ENCODE measurements around the gene SLC24A4. TPM values are rescaled to one million over a fixed set of nuclear protein-coding genes. Genes with fewer than 3 reads are reported as not detected.

SLC24A4 gene
- total and polyA plus RNA-seq, 4 donors = 0.47 to 2.4 (median 1.0) TPM

GRCh38 chr14:92496191-92496857, 173.4 kb downstream of the SLC24A4 start:
- DNase-seq (no peak), ATAC-seq (ENCODE audit: insufficient read depth, low FRiP score) (no peak)
- Histone ChIP-seq H3K27me3 (ENCODE audit: control insufficient read depth in 3 of 3, insufficient read depth in 3 of 3, low read length in 2 of 3) (no peaks in the 10 kb centered on the region), H3K36me3 (ENCODE audit: control insufficient read depth in 4 of 4, insufficient read depth in 4 of 4, low read length in 4 of 4) (no peaks in the 10 kb centered on the region), H3K9me3 (ENCODE audit: control insufficient read depth in 4 of 4, insufficient read depth in 3 of 4, low read length in 3 of 4) (no peaks in the 10 kb centered on the region), H3K4me1 (ENCODE audit: control insufficient read depth in 5 of 5, insufficient read depth in 5 of 5, low read length in 5 of 5) (peaks cover 0 to 7% (median 0%) of the 10 kb centered on the region in 5 donors), H3K4me3 (no peak overlapping the region), H3K27ac (ENCODE audit: low read depth in 1 of 2, low read length in 1 of 2) (no peak overlapping the region), H3K9ac (ENCODE audit: insufficient read depth in 1 of 2, low read length in 2 of 2) (no peak overlapping the region)
- WGBS, 2 donors = 64 to 73% methylated on average over 6 of the region's 6 CpGs
- no peak for TF ChIP-seq CTCF (IDR thresholded peaks at IDR 0.05; ENCODE audit: control extremely low read depth, extremely low read depth)

- ATAC-seq (ENCODE audit: insufficient read depth, low FRiP score) = no peak
- no peaks in the 10 kb centered on the region for H3K36me3 ChIP-seq (ENCODE audit: control insufficient read depth in 4 of 4, insufficient read depth in 4 of 4, low read length in 4 of 4)
- no peak for TF ChIP-seq CTCF (IDR thresholded peaks at IDR 0.05; ENCODE audit: control extremely low read depth, extremely low read depth)
These were observed 174.4 kb downstream of the SLC24A4 start for GRCh38 chr14:92497391-92497790.

GRCh38 chr14:92499234-92499633, 176.3 kb downstream of the SLC24A4 start:
- no peak for ATAC-seq (ENCODE audit: insufficient read depth, low FRiP score)
- no peaks in the 10 kb centered on the region for H3K36me3 ChIP-seq (ENCODE audit: control insufficient read depth in 4 of 4, insufficient read depth in 4 of 4, low read length in 4 of 4)
- 95 to 98% methylated on average over 3 of the region's 3 CpGs for WGBS, 2 donors
- H3K4me3 ChIP-seq = no peak overlapping the region
- DNase-seq = no peak
- no peaks in the 10 kb centered on the region for H3K27me3 ChIP-seq (ENCODE audit: control insufficient read depth in 3 of 3, insufficient read depth in 3 of 3, low read length in 2 of 3)
- TF ChIP-seq CTCF (IDR thresholded peaks at IDR 0.05; ENCODE audit: control extremely low read depth, extremely low read depth) = no peak
- H3K9me3 ChIP-seq (ENCODE audit: control insufficient read depth in 4 of 4, insufficient read depth in 3 of 4, low read length in 3 of 4) = no peaks in the 10 kb centered on the region
- no peak overlapping the region for H3K9ac ChIP-seq (ENCODE audit: insufficient read depth in 1 of 2, low read length in 2 of 2)
- H3K4me1 ChIP-seq (ENCODE audit: control insufficient read depth in 5 of 5, insufficient read depth in 5 of 5, low read length in 5 of 5) = peaks cover 0 to 2% (median 0%) of the 10 kb centered on the region in 5 donors
- no peak overlapping the region for H3K27ac ChIP-seq (ENCODE audit: low read depth in 1 of 2, low read length in 1 of 2)

More at GRCh38 chr14:92497391-92497790, 174.4 kb downstream of the SLC24A4 start:
- Histone ChIP-seq H3K27me3 (ENCODE audit: control insufficient read depth in 3 of 3, insufficient read depth in 3 of 3, low read length in 2 of 3) (no peaks in the 10 kb centered on the region), H3K4me3 (no peak overlapping the region), H3K9ac (ENCODE audit: insufficient read depth in 1 of 2, low read length in 2 of 2) (no peak overlapping the region), H3K27ac (ENCODE audit: low read depth in 1 of 2, low read length in 1 of 2) (no peak overlapping the region), H3K4me1 (ENCODE audit: control insufficient read depth in 5 of 5, insufficient read depth in 5 of 5, low read length in 5 of 5) (peaks cover 0 to under 1% (median 0%) of the 10 kb centered on the region in 5 donors), H3K9me3 (ENCODE audit: control insufficient read depth in 4 of 4, insufficient read depth in 3 of 4, low read length in 3 of 4) (no peaks in the 10 kb centered on the region)
- no peak for DNase-seq
- 91 to 93% methylated on average over 8 of the region's 8 CpGs for WGBS, 2 donors

All from lung (tissue), 12 donors.